ENCODE measurements around the gene SNAPC4.

SNAPC4 gene

GRCh38 chr9:136376457-136376856, 23.5 kb downstream of the SNAPC4 start:
- no peak for TF ChIP-seq CTCF (IDR thresholded peaks at IDR 0.05)
- Mint-ChIP-seq H3K27ac (no peak overlapping the region), H3K9me3 (no peaks in the 10 kb centered on the region), H3K4me1 (peaks cover 22% of the 10 kb centered on the region), H3K4me3 (no peak overlapping the region), H3K36me3 (ENCODE audit: low read depth) (no peaks in the 10 kb centered on the region), H3K27me3 (ENCODE audit: low read depth, poor library complexity) (peaks cover 2% of the 10 kb centered on the region)
- no peak for DNase-seq

GRCh38 chr9:136375096-136375495, 24.9 kb downstream of the SNAPC4 start:
- no peaks in the 10 kb centered on the region for H3K36me3 Mint-ChIP-seq (ENCODE audit: low read depth)
- no peak overlapping the region for H3K4me3 Mint-ChIP-seq
- H3K27ac Mint-ChIP-seq = peak overlapping the region; percentile 54
- peaks cover 2% of the 10 kb centered on the region for H3K27me3 Mint-ChIP-seq (ENCODE audit: low read depth, poor library complexity)
- peaks cover 22% of the 10 kb centered on the region for H3K4me1 Mint-ChIP-seq
- no peak for DNase-seq
- no peak for TF ChIP-seq CTCF (IDR thresholded peaks at IDR 0.05)
- H3K9me3 Mint-ChIP-seq = no peaks in the 10 kb centered on the region

- peaks cover 2% of the 10 kb centered on the region for H3K27me3 Mint-ChIP-seq (ENCODE audit: low read depth, poor library complexity)
- DNase-seq = no peak
- TF ChIP-seq CTCF (IDR thresholded peaks at IDR 0.05) = no peak
- H3K9me3 Mint-ChIP-seq = no peaks in the 10 kb centered on the region
- H3K27ac Mint-ChIP-seq = peak overlapping the region; percentile 22
- H3K4me3 Mint-ChIP-seq = no peak overlapping the region
- peaks cover 22% of the 10 kb centered on the region for H3K4me1 Mint-ChIP-seq
- no peaks in the 10 kb centered on the region for H3K36me3 Mint-ChIP-seq (ENCODE audit: low read depth)
Observed at GRCh38 chr9:136374183-136374575, 25.8 kb downstream of the SNAPC4 start.

GRCh38 chr9:136373300-136374182, 26.4 kb downstream of the SNAPC4 start, which contains the start of gene CARD9:
TSS of gene CARD9 (minus strand) at chr9:136373669. CDS start at chr9:136372078, 1,591 bp downstream.
- H3K4me3 Mint-ChIP-seq = no peak within 1 kb of the TSS
- peaks cover 22% of the 10 kb centered on the region for H3K4me1 Mint-ChIP-seq
- DNase-seq = no peak
- H3K27me3 Mint-ChIP-seq (ENCODE audit: low read depth, poor library complexity) = peaks cover 2% of the 10 kb centered on the region
- H3K36me3 Mint-ChIP-seq (ENCODE audit: low read depth) = no peaks in the 10 kb centered on the region
- no peaks in the 10 kb centered on the region for H3K9me3 Mint-ChIP-seq
- no peak for TF ChIP-seq CTCF (IDR thresholded peaks at IDR 0.05)
- peak within 1 kb of the TSS; percentile 22 for H3K27ac Mint-ChIP-seq

- peak; percentile 78 for DNase-seq
- Mint-ChIP-seq H3K36me3 (ENCODE audit: low read depth) (no peaks in the 10 kb centered on the region), H3K27ac (no peak overlapping the region), H3K4me1 (peaks cover 30% of the 10 kb centered on the region), H3K9me3 (no peaks in the 10 kb centered on the region), H3K4me3 (no peak overlapping the region), H3K27me3 (ENCODE audit: low read depth, poor library complexity) (peaks cover 2% of the 10 kb centered on the region)
- no peak for TF ChIP-seq CTCF (IDR thresholded peaks at IDR 0.05)
Observed at GRCh38 chr9:136372561-136373299, 27.2 kb downstream of the SNAPC4 start.
